Chondrocyte (in vitro differentiated cells): ENCODE results near the gene VSIG10. TPM values are rescaled to one million over a fixed set of nuclear protein-coding genes. Genes with fewer than 3 reads are reported as not detected.

Source experiments
- DNase-seq: peaks from one replicate; pipeline ENCODE4 v3.0.0; 2021; ENCODE audit warnings: mixed read lengths, low spot score
- H3K27ac Mint-ChIP-seq: one replicate; pipeline ENCODE4 v1.8.0; 2021; ENCODE audit warnings: mild to moderate bottlenecking, moderate library complexity, mixed read lengths; ENCODE audit not compliant: unreplicated experiment
- H3K27me3 Mint-ChIP-seq: 2 replicates; pipeline ENCODE4 v1.8.0; 2021; ENCODE audit warnings: low read depth, mixed read lengths
- H3K36me3 Mint-ChIP-seq: 2 replicates; pipeline ENCODE4 v1.8.0; 2021; ENCODE audit warnings: low read depth, mixed read lengths
- H3K4me1 Mint-ChIP-seq: 2 replicates; pipeline ENCODE4 v1.8.0; 2021; ENCODE audit warnings: low read depth, mild to moderate bottlenecking, mixed read lengths
- H3K4me3 Mint-ChIP-seq: one replicate; pipeline ENCODE4 v1.8.0; 2021; ENCODE audit warnings: mild to moderate bottlenecking, moderate library complexity, mixed read lengths; ENCODE audit not compliant: unreplicated experiment
- H3K9me3 Mint-ChIP-seq: 2 replicates; pipeline ENCODE4 v1.8.0; 2021; ENCODE audit warnings: low read depth, mixed read lengths
- CTCF ChIP-seq: fragments of 200-600 bp; sonication (generic); IDR thresholded peaks from 2 replicates; pipeline ENCODE4 v1.5.0; 2021; ENCODE audit warnings: antibody characterized with exemption, mild to moderate bottlenecking, moderate library complexity
- total RNA-seq: library from RNA; stranded (reverse); gene quantifications from 3 replicates; pipeline ENCODE4 v1.2.1, GENCODE V29; 2021

VSIG10 gene
- total RNA-seq, 1 donor from 2014 or later = 9.3 TPM

DNA sequence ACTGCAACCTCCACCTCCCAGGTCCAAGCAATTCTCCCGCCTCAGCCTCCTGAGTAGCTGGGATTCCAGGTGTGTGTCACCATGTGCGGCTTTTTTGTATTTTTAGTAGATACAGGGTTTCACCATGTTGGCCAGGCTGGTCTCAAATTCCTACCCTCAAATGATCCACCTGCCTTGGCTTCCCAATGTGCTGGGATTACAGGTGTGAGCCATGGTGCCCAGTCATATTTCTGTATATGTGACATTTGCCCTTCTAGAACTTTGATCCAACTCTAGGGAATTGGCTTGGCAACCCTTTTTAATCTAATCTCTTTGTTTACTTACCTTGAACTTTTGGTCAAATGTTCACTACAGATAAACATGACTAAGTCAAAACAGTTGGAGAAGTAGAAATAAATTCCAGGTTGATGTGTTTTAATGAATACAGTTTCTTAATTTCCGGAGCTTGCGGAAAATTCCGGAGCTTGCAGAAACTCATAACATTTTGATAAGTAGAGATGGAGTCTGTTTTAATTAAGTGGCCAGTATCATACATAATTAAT, 20.6 kb upstream of the VSIG10 start:
- peaks cover 12% of the 10 kb centered on the region for H3K4me1 Mint-ChIP-seq
- H3K9me3 Mint-ChIP-seq = no peaks in the 10 kb centered on the region
- DNase-seq = no peak
- H3K36me3 Mint-ChIP-seq = no peaks in the 10 kb centered on the region
- no peak overlapping the region for H3K27ac Mint-ChIP-seq
- H3K4me3 Mint-ChIP-seq = no peak overlapping the region
- H3K27me3 Mint-ChIP-seq = no peaks in the 10 kb centered on the region
- no peak for TF ChIP-seq CTCF

- DNase-seq = no peak
- H3K27ac Mint-ChIP-seq = no peak overlapping the region
Measured at GRCh38 chr12:118122264-118122663, 18.5 kb upstream of the VSIG10 start.

DNA sequence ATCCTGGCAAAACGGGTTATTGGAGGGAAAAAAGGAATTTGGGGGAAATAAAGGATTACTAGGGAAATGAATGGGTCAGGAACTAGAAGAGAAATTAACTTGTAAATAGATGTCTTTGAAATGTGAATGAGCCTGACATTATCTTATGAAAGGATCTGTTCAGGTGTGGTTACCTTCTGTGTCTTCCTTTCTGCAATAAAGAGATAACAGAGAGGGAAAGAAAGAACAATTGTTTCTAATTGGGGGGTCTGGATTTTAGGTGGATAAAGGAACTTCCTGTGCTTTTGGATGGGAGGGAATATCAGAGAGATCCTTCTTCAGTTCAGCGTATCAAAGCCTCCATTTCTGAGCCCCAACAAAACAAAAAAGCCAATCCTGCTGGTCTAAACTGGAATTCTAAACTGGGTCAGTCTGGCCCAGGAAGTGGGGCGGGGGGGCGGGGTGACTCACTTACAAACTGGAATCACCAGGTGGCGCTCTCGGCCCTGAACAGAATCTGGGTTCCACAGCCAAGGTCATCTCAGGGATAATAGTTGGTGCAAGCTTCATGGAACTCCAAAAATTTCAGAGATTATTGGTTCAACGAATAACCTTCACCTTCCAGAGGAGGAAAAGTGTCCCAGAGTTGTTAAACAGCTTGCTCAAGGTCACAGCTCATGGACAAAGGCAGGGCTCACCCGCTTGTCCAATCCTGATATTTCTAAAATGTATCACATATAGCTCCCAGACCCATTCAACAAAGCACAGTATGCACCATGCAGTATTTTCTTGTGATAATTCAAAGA, 17.0 kb upstream of the VSIG10 start:
- Mint-ChIP-seq H3K36me3 (peaks cover 1% of the 10 kb centered on the region), H3K9me3 (no peaks in the 10 kb centered on the region), H3K27me3 (no peaks in the 10 kb centered on the region), H3K4me1 (peaks cover 12% of the 10 kb centered on the region), H3K27ac (peak overlapping the region; percentile 78), H3K4me3 (no peak overlapping the region)
- peak; percentile 92 for TF ChIP-seq CTCF
- no peak for DNase-seq

More at GRCh38 chr12:118122264-118122663, 18.5 kb upstream of the VSIG10 start:
- Mint-ChIP-seq H3K36me3 (no peaks in the 10 kb centered on the region), H3K27me3 (no peaks in the 10 kb centered on the region), H3K4me1 (peaks cover 12% of the 10 kb centered on the region), H3K9me3 (no peaks in the 10 kb centered on the region), H3K4me3 (no peak overlapping the region)
- no peak for TF ChIP-seq CTCF

- Mint-ChIP-seq H3K36me3 (peaks cover 5% of the 10 kb centered on the region), H3K4me3 (no peak overlapping the region), H3K9me3 (peaks cover 3% of the 10 kb centered on the region), H3K27me3 (no peaks in the 10 kb centered on the region), H3K27ac (no peak overlapping the region), H3K4me1 (peaks cover 12% of the 10 kb centered on the region)
- peak; percentile 16 for TF ChIP-seq CTCF
- DNase-seq = no peak
Measured at GRCh38 chr12:118119449-118119879, 15.7 kb upstream of the VSIG10 start.

- no peak for DNase-seq
- Mint-ChIP-seq H3K27me3 (no peaks in the 10 kb centered on the region), H3K27ac (no peak overlapping the region), H3K4me3 (no peak overlapping the region), H3K4me1 (peaks cover 4% of the 10 kb centered on the region), H3K9me3 (no peaks in the 10 kb centered on the region), H3K36me3 (no peaks in the 10 kb centered on the region)
- TF ChIP-seq CTCF = no peak
Measured at GRCh38 chr12:118109088-118109487, 5.3 kb upstream of the VSIG10 start.
